Upper lobe of left lung (tissue), 4 donors: ENCODE measurements around the gene PHF21A.

Source experiments
- EP300 ChIP-seq, 4 donors: sonication (generic); formaldehyde crosslinking; IDR thresholded peaks; one replicate each; pipeline ENCODE4 v1.5.1; 2017; ENCODE audit warnings: antibody characterized with exemption in 4 of 4, control low read depth in 2 of 4
- POLR2A ChIP-seq, 4 donors: fragments of 450-650 bp; IDR thresholded peaks; one replicate each; pipeline ENCODE4 v1.5.1; 2016 to 2017; ENCODE audit warnings: antibody characterized with exemption in 4 of 4, mild to moderate bottlenecking in 2 of 4
- POLR2AphosphoS5 ChIP-seq, 2 donors: sonication (generic); formaldehyde crosslinking; IDR thresholded peaks; one replicate each; pipeline ENCODE4 v1.5.1; 2017; ENCODE audit warnings: antibody characterized with exemption in 2 of 2
- TF ChIP-seq, protein P1 (sequence below), 6 experiments: fragments of 450-650 bp in 4 of 6; fragments of 200-600 bp in 2 of 6; sonication (generic) in 2 of 6; IDR thresholded peaks; one replicate each; pipeline ENCODE4 v1.5.1; 2016 to 2019; ENCODE audit warnings: antibody characterized with exemption in 6 of 6

GRCh38 chr11:45936511-45937054 is 184.7 kb downstream of the PHF21A start:
- TF ChIP-seq, protein P1, sequence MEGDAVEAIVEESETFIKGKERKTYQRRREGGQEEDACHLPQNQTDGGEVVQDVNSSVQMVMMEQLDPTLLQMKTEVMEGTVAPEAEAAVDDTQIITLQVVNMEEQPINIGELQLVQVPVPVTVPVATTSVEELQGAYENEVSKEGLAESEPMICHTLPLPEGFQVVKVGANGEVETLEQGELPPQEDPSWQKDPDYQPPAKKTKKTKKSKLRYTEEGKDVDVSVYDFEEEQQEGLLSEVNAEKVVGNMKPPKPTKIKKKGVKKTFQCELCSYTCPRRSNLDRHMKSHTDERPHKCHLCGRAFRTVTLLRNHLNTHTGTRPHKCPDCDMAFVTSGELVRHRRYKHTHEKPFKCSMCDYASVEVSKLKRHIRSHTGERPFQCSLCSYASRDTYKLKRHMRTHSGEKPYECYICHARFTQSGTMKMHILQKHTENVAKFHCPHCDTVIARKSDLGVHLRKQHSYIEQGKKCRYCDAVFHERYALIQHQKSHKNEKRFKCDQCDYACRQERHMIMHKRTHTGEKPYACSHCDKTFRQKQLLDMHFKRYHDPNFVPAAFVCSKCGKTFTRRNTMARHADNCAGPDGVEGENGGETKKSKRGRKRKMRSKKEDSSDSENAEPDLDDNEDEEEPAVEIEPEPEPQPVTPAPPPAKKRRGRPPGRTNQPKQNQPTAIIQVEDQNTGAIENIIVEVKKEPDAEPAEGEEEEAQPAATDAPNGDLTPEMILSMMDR (IDR thresholded peaks at IDR 0.05) = no peak
- no peak for TF ChIP-seq POLR2AphosphoS5 (IDR thresholded peaks at IDR 0.05)
- TF ChIP-seq POLR2A (IDR thresholded peaks at IDR 0.05) = no peak
- TF ChIP-seq EP300 (IDR thresholded peaks at IDR 0.05) = no peak
